GM12878 (cell line): ENCODE measurements around the gene ARHGAP9. TPM values are rescaled to one million over a fixed set of nuclear protein-coding genes. Genes with fewer than 3 reads are reported as not detected.

ENCODE experiments used
- ATAC-seq: fragments of 200-7000 bp; cut with Tn5 transposase; 3 replicates; pipeline ENCODE4 v1.9.1; 2020; ENCODE audit warnings: mild to moderate bottlenecking, moderate library complexity
- BruUV-seq: library from RNA; stranded (reverse); fragments of 400-500 nt; replicated peaks from 2 replicates; lab custom pipeline; 2021; lab: Mats Ljungman, UMichigan
- CTCF ChIA-PET: fragments of 300-600 bp; sonication (Branson Sonifier 250); formaldehyde crosslinking; extraction: SDS; loops from one replicate; lab custom pipeline; 2021; ENCODE audit warnings: inconsistent platforms; lab: Yijun Ruan, JAX
- POLR2A ChIA-PET: fragments of 350-600 bp; formaldehyde crosslinking; extraction: SDS; loops from one replicate; lab custom pipeline; 2021; ENCODE audit warnings: inconsistent platforms; lab: Charles Lee
- RAD21 ChIA-PET: fragments of 300-600 bp; sonication (Branson Sonifier 250); formaldehyde crosslinking; loops from one replicate; lab custom pipeline; 2023; ENCODE audit warnings: antibody characterized with exemption; ENCODE audit not compliant: unreplicated experiment; lab: Charles Lee
- SMC1A ChIA-PET: fragments of 300-600 bp; sonication (Branson Sonifier 250); formaldehyde crosslinking; loops from one replicate; lab custom pipeline; 2023; ENCODE audit not compliant: unreplicated experiment, uncharacterized antibody; lab: Charles Lee
- DNase-seq: peaks from one replicate; pipeline ENCODE4 v3.0.0-alpha.2; 2011; ENCODE audit warnings: low read depth, low spot score
- FAIRE-seq: peaks from 3 replicates; lab custom pipeline; 2011; peaks lifted over from hg19 to GRCh38; lab: Jason Lieb, UNC
- H2AFZ ChIP-seq: 2 replicates; pipeline ENCODE4 v1.6.0; 2011; ENCODE audit warnings: low read depth, low read length, control low read depth; ENCODE audit not compliant: control insufficient read depth
- H3K27ac ChIP-seq: 2 replicates; pipeline ENCODE4 v1.5.1; 2011; ENCODE audit warnings: control low read depth; ENCODE audit not compliant: control insufficient read depth, insufficient read depth
- H3K27me3 ChIP-seq, 2 experiments: replicated peaks in 1 of 2; 2 replicates each; pipeline versions ENCODE4 v1.6.0 to v1.6.1; 2011; ENCODE audit warnings: low read length in 1 of 2; ENCODE audit not compliant: control insufficient read depth in 2 of 2, insufficient read depth in 2 of 2
- H3K36me3 ChIP-seq, 2 experiments: 2 replicates each; pipeline ENCODE4 v1.5.1; 2011; ENCODE audit warnings: low read length in 1 of 2; ENCODE audit not compliant: control insufficient read depth in 2 of 2, insufficient read depth in 2 of 2
- H3K4me1 ChIP-seq: 2 replicates; pipeline ENCODE4 v1.6.1; 2011; ENCODE audit warnings: mild to moderate bottlenecking, low read length, moderate library complexity, mixed read lengths; ENCODE audit not compliant: control insufficient read depth, insufficient read depth
- H3K4me2 ChIP-seq: 2 replicates; pipeline ENCODE4 v1.6.0; 2011; ENCODE audit warnings: control low read depth; ENCODE audit not compliant: control insufficient read depth, insufficient read depth
- H3K4me3 ChIP-seq: fragments of 200-600 bp; sonication (generic); 2 replicates; pipeline ENCODE4 v1.5.1; 2016
- H3K79me2 ChIP-seq: 2 replicates; pipeline ENCODE4 v1.6.0; 2011; ENCODE audit warnings: low read length; ENCODE audit not compliant: control insufficient read depth, insufficient read depth
- H3K9ac ChIP-seq: 2 replicates; pipeline ENCODE4 v1.8.0; 2011; ENCODE audit warnings: low read length, control low read depth, mixed read lengths; ENCODE audit not compliant: control insufficient read depth, insufficient read depth
- H3K9me3 ChIP-seq: replicated peaks from 3 replicates; pipeline ENCODE4 v1.5.1; 2011; ENCODE audit warnings: mild to moderate bottlenecking, low read length; ENCODE audit not compliant: control insufficient read depth, insufficient read depth
- H4K20me1 ChIP-seq: 2 replicates; pipeline ENCODE4 v1.6.0; 2011; ENCODE audit not compliant: control insufficient read depth, insufficient read depth
- CHD2 ChIP-seq: IDR thresholded peaks from 2 replicates; pipeline ENCODE4 v1.6.1; 2011; ENCODE audit warnings: low read depth, low read length, improper control_type of control experiment, borderline replicate concordance
- NFIC ChIP-seq: IDR thresholded peaks from 2 replicates; pipeline ENCODE4 v1.6.1; 2012; ENCODE audit warnings: low read depth, mild to moderate bottlenecking, inconsistent platforms, low read length, moderate library complexity
- SMAD5 ChIP-seq: IDR thresholded peaks from 2 replicates; pipeline ENCODE4 v1.6.1; 2016; ENCODE audit warnings: antibody characterized with exemption, low read depth
- WGBS: methylation state at CpG from one replicate; pipeline ENCODE4 v1.1.6; 2016; ENCODE audit warnings: low lambda C conversion rate; ENCODE audit not compliant: insufficient replicate concordance, insufficient coverage; ENCODE audit errors: missing lambda C conversion rate; 5-methylcytosine and 5-hydroxymethylcytosine counted together
- in situ Hi-C: fragments of 300-500 bp; cut with MboI; formaldehyde crosslinking; loops from 9 replicates; pipeline ENCODE4 v1.14.3; 2018; ENCODE audit warnings: mixed read lengths
- intact Hi-C: fragments of 100-400 bp; cut with micrococcal nuclease; formaldehyde crosslinking; loops from one replicate; pipeline ENCODE4 v1.14.2; 2022; ENCODE audit not compliant: unreplicated experiment
- polyA plus RNA-seq, 11 experiments: library from polyadenylated mRNA; depleted of rRNA in 4 of 11; unstranded in 6 of 11; stranded (reverse) in 5 of 11; fragments of >200 nt; fragmentation: Nextera tagmentation in 4 of 11; fragmentation: Illumina TruSeq in 1 of 11; extraction: Ambion mirVana in 4 of 11; extraction: Trizol in 1 of 11; gene quantifications; 1 replicate in 1 of 11; 2 replicates in 10 of 11; pipeline versions ENCODE4 v1.2.1 to v1.2.3, GENCODE V29; 2011 to 2016; ENCODE audit warnings: inconsistent platforms in 2 of 11, missing spikeins in 2 of 11, low read depth in 1 of 11
- total RNA-seq, 4 experiments: library from RNA; depleted of rRNA in 3 of 4; stranded (reverse); fragments of >200 nt in 3 of 4; fragmentation: Illumina TruSeq in 1 of 4; extraction: Trizol in 1 of 4; gene quantifications; 2 replicates each; pipeline versions ENCODE4 v1.2.1 to v1.2.3, GENCODE V29; 2013 to 2021

ARHGAP9 gene
- total and polyA plus RNA-seq, 10 of the 15 experiments (the other 5 are each of a cell fraction or from before 2014, with no cell fraction given), result 19.5 to 102 (median 76.8) TPM

DNA sequence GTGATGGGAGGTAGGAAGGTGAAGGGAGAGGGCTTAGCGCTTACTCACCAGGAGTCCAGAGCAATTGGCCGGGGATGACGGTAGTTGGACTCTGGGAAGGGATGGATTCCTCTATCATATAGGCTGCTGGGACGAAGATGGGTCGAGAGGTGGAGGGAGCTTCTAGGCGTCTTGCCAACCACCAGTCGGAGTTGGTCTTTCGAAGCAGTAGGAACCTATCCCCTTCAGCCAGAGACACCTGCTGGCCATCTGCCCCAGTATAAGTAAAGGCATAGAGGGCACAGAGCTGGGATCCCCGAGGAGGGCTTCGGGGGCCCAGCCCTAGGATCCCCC is 657 bp downstream of the ARHGAP9 start:
- WGBS, result 62% methylated on average over 10 of the region's 10 CpGs
- Histone ChIP-seq H3K9me3 (no peaks in the 10 kb centered on the region), H3K9ac (peak overlapping the region; percentile 74), H3K36me3 (peaks cover 1 to 10% of the 10 kb centered on the region in 2 experiments; a peak in 3 of 4 replicates), H3K4me3 (peak overlapping the region; percentile 92; the same call in 1 of the 2 replicates), H3K4me2 (peak overlapping the region; percentile 99), H3K4me1 (peaks cover 34% of the 10 kb centered on the region), H3K79me2 (peaks cover 44% of the 10 kb centered on the region), H3K27me3 (no peaks in the 10 kb centered on the region), H3K27ac (peak overlapping the region; percentile 85), H2AFZ (no peak overlapping the region), H4K20me1 (no peaks in the 10 kb centered on the region)
- intact Hi-C loops (loop anchor here (5.0 to 10.0 kb wide), 2 partner anchors 43 to 276 kb away; partner anchors contain the start of genes CDK4, DDIT3, MARCHF9 and MBD6), in situ Hi-C loops (no loop called here)
- ChIA-PET SMC1A (interaction anchor here (1.2 to 2.7 kb wide), 2 partner anchors 20 to 26 kb away, joined by 3 to 10 read pairs; partner anchors contain the start of gene GLI1), CTCF (interaction anchor here (1.8 to 8.1 kb wide), 4 partner anchors 18 to 39 kb away, joined by 3 to 114 read pairs (median 18); partner anchors contain the start of genes GLI1 and INHBE), RAD21 (no interaction called here), POLR2A (interaction anchor here (0.7 to 1.7 kb wide), 4 partner anchors 13 to 49 kb away, joined by 3 to 7 read pairs (median 4); partner anchors contain the start of gene DDIT3)
- FAIRE-seq (no peak), ATAC-seq (no peak), DNase-seq (no peak)
- TF ChIP-seq NFIC (no peak), SMAD5 (no peak), CHD2 (no peak)
- no TSS peak for BruUV-seq
